ENCODE data around the gene RASGRP2.
A peak's percentile ranks its signal among the peaks of the same experiment; 100 is the strongest.
"Not testable (repeated sequence)": the region's sequence is repeated elsewhere in the genome, so short reads cannot be mapped to it uniquely, and the experiment has no call there.

Gene RASGRP2

DNA sequence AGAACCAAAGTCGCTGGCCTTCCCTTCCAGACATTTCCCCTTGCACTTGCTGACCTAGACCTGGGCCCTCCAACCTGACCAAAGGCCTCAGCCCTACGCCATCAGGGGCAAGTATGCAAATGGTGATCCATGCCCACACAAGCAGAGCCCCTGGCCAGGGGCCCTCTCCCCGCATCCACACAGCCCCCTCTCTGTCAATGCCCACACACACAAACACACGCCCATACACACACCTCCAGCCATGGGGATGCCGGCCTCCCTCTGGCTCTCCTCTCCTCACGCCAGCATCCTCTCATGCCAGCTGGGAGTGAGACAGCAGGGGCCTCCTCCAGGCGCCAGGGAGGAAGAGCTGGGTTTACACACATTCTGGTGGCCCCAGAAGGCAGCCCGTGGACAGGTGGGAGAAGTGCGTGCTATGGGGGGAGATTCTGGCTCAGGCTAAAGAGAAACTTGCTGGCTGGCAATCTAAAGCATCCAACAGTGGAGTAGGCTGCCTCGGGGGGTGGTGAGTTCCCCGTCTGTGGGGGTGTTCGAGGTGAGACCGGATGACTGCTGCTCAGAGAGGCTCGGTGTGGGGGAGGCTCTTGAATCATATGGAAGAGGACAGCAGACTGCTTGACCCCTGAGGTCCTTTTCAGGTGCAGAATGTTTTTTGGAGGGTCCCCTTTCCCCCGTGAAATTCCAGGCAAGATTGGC is 25.7 kb downstream of the RASGRP2 start:
- DNase-seq (ENCODE audit: low read depth): no peak

DNA sequence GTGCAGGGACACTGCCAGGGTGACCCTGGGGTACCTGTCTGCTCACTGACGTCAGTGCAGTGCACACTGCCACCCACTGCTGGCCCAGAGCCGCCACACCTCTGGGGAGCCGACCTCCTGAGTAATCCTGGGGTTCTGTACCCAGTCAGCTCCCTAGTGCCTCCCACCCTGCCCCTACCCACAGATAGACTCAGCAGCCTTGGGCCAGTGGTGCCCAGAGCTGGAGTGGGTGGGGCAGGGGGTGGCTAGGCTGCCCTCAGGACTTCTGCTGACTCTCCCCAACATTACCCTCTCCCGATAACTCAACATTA is 26.7 kb downstream of the RASGRP2 start:
- DNase-seq (ENCODE audit: low read depth): no peak

DNA sequence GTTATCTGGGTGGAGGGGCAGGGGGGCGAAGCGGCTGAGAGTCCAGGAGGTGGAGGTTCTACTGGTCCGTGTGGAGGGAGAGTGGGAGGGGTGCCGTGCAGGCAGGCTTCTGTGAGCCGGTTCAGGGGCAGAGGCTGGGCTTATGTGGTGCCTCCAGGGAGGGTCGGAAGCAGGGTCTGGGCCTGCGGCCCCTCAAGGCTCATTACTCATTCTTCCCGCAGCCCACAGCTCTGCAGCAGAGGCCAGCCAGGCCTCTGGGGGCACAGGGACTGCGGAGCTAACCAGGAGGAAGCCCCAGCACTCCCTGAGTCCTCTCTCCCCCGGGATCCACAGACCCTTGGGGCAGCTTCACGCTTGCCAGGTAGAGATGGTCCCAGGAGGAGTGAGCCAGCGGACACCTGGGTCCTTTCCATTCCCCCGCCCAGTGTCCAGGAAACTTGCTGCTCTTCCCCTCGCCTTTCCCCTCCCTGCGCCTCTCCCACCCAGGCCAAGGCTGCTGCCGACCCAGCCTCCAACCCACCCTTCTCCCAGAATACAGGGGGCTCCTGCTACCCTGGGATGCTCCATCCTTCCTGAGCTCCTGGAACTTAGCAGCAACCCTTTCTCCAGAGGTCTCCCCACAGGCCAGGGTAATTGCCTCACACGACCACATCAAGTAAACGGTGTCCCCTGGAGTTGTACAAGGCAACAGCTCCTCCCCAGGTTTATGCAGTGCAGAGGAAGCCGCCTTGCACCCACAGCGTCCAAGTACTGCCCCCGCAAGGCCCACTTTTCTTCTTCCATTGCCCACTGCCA is 27.3 kb downstream of the RASGRP2 start:
- no peak for DNase-seq (ENCODE audit: low read depth)

DNA sequence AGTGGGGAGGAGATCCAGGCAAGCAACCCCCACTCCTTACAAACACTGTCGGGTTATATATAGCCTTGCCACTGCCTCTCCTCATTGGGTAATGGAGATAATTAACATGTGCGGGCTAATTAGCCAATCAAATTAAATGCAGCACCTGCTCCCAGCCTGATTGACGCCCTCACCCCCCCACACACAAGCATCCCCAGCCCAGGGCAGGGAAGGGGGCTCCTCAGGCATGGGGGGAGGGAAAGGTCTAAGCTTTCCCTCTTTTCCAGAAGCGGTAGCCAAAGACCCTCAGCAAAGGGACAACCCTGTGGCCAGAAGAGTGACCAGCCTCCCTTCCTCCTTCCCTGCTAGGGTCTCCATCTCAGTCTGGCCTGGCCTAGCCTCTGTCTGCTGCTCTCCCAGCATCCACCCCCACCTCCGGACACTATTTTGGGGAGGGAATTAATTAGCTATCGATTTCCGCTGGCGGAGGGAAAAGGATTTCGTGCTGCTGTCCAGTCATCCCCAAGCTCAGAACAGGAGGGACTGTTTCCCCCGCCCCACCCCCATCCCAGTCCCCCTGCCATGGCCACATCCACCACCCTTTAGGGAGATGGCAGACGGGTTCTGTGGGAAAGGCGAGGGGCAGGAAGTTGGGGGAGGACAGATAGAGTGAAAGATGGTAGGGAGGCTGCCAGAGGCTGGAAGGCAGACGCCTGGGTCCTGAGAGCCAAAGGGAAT is 28.0 kb downstream of the RASGRP2 start:
- no peak for DNase-seq (ENCODE audit: low read depth)

DNA sequence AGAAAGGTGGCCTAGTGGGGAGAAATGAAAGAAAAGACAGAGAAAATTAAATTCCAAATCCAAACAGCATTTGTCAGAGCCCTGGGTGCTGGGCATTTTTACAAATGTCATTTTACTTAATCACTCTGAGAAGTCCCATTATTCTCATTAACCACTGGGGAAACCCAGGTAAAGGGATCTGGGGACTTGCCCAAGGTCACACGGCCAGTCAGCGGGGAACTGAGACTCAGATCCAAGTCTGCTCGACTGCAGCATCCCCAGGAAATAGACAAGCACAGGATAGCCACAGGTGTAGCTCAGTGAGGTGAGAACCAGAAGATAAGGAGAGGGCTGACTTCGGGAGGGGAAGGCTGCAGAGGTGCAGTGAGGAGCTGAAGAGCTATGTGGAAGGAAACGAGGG is 28.8 kb downstream of the RASGRP2 start:
- no peak for DNase-seq (ENCODE audit: low read depth)

DNA sequence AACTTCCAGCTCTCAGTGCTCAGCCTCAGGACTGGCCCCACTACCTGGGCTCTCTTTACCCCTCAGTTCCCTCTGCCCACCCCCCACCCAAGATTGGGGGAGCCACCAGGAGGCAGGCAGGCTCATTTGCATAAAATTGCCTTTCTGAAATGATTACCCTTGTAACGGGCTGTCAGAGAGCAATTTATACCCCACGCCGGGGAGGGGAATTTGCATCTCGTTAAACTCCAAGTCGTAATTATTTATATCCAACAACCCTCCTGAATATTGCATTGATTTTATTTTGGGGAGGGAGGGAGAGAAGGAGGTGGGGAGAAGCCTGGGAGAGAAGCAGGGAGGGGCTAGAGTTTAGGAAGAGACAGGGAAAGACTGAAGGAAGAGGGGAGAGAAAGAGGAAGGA is 29.3 kb downstream of the RASGRP2 start:
- no peak for DNase-seq (ENCODE audit: low read depth)

DNA sequence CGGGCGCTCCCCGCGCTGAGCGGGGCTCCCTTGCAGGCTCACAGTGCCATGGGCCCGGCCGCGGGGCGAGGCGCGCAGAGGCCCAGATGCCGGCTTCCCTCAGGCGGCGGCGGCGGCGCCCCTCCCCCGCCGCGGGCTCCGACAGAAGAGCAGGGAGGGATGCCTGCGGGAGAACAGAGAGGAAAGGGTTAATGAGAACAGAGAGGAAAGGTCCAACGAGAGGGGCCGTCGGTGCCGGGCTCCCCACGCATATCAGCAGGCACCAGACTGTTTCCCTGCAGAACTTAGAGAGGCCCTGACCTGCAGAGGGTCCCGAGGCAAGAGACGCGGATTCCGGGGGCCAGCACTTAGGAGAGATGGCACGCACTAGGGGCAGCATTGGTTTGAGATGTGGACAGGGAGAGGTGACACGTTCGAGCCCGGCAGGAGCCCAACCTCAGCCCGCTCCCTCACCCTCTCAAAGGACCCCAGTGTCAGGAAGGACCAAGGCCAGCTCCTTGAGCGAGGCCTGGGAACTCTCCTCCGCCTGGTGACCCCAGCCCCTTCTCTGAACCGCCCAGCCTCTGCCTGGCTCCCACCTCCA is 30.1 kb downstream of the RASGRP2 start:
- no peak for DNase-seq (ENCODE audit: low read depth)

DNA sequence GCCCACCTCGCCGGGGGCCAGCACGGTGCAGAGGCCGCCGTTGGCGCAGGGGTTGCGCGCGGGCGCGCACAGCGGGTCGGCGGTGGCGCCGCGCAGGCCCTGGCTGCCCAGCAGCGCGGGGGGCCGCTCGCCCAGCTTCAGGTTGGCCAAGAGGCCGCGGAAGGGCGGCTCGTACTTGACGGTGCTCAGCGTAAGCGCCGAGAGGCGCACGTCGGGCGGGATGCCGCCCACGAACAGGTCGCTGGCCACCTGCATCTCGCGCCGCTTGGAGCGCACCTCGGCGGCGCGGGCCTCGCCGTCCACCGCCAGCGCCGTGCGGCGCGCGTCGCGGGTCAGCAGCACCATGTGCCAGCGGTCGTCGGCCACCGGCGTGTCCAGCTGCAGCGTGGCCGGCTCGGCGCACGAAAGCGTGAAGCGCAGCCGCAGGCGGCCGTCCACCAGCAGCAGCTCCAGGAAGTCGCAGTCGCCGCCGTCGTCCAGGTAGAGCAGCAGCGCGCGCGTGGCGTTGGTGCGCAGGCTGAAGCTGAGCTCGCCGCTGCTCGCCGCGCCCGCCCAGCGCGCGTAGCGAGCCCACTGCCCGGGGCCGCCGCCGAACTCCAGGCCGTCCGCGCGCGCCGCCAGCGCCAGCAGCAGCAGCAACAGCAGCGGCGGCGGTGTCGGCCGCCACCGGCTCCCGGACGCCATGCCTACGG is 30.8 kb downstream of the RASGRP2 start:
- DNase-seq (ENCODE audit: low read depth): peak; percentile 25

DNA sequence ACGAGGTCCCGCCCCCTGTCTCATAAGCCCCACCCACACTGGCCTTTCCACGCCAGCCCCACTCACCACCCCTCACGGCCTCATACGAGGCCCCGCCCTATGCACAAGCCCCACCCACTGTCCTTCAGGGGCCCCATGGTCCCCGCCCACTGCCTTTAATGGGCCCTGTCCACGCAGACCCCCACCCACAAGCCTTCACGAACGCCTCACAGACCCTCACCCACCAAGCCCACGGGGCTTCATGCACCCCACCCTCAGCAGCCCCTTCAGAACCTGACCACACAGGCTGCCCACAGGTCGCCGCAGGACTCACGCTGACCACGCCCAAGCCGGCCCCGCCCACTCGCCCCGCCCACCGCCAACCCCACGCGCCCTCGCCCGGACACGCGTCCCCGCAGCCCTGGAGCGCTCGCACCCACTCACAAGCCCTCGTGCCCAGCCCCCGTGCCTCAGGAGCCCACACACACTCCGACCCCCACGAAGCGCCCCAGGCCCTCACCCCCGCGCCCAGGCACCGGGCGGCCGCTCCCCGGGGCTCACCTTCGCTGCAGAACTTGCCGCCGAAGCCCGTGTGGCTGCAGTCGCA is 31.4 kb downstream of the RASGRP2 start:
- DNase-seq (ENCODE audit: low read depth): no peak

DNA sequence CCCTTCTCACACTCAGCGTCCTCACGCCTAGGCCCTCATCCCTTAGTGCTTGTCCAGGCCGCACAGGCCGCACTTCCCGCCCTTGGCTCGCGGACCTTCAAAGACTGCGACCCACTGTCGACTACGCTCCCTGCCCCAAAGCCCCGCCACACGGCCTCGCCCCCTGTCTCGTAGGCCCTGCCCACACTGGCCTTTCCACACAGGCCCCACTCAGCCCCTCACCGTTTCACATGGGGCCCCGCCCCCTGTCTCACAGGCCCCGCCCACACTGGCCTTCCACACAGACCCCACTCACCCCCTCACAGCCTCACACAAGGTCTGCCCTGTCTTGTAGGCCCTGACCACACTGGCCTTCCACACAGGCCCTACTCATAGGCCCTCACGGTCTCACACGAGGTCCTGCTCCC is 32.0 kb downstream of the RASGRP2 start:
- no peak for DNase-seq (ENCODE audit: low read depth)

DNA sequence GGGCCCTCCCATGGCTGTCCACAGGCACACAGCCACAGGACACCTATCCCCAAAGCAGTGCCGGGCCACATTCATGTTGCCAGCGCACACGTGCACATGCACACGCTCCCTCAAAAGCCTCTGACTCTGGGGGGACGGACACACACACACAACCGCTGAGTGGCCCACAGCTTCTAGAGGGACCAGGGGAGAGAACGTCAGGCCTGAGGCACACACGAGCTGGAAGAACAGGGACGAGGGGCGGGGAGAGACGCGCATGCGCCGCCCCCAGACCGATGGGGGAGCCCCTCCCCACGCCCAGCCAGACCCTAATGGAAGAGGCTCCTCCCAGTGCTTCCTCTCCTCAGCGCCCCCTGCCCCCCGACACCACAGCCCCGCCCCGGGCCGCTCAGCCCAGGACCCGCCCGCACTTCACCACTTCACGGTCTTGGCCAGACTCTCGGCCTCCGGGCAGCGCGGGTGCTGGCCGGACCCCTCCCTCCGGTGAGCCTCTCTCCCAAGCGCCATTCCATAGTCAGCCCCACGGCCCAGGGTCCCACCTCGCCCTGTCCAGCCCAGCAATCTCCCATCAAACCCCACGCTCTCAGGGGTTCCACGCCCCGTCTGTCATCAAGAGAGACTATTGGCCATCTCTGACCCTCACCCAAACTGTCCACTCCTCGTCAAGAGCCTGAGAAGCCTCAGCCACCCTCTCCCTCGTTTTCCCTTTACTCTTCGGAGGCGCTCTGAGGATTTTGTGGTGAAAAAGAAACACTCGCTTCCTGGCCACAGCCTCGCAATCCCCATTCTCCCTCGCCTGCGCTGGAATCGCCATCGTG is 32.6 kb downstream of the RASGRP2 start:
- DNase-seq (ENCODE audit: low read depth): no peak

DNA sequence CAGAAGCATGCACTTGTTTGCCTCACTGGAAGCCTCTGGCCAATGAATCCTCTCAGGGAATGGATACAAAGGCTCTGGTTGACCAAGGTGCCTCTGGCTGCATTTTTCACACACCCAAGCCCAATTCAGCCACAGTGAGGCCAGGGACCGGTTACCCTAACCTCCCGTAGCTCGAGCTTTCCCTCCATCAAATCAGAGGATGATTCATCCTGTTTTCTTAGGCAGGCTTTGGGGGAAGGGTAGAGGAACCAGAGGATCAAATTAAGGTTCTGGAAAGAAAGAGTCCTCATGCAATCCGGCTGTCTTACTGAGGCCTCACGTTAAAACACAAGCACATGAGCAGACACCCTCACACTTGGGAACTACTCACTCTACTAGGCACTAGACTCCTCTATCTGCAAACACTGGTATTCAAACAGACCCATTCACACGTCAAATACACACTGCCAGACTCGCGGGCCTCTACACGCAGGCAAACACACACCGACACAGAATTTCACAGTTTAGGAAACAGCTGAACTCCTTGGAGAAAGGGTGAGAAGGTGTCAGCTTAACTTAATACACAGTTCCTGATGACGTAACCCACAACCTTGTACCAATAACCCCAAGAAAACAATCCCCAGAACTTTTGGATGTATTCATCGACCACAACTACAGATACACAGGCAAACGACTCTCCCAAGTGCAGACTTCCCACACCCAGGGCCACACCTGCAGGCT is 33.4 kb downstream of the RASGRP2 start:
- peak; percentile 32 for DNase-seq (ENCODE audit: low read depth)

DNA sequence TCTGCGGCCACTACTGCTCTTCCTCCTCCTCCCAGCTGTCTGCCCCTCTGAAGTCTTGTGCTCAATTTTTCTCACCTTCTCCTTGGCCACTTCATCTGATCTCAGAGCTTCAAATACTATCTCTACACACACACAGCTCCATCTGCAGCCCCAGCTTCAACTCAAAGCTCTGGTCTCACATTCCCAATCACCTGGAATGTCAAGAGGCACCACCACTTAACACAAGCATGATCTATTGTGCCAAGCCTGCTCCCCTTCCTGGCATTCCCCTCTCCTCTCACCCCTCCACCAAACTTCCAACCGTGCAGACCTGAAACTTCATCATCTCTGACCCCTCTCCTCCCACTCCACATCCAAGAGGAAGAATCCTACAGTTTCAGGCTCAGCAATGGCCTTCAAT is 38.4 kb downstream of the RASGRP2 start:
- DNase-seq (ENCODE audit: low read depth): no peak

DNA sequence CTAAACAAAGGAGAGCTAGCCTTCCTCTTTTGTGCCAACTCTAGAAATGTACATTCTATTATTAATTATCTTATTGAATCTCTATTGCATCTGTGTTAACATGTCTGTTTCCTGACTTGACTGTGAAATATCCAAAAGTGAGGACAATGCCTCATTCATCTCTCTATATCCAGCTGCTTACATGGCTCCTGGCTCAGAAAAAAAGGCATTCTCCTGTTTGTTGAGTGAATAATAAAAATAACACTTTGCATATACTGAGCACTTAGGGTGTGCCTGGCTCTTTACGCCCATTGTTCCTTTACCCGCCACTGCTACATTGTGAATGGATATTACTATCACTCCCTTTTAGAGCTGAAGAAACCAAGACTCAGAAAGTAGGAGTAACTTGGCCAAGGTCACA is 40.9 kb downstream of the RASGRP2 start:
- DNase-seq (ENCODE audit: low read depth): no peak

DNA sequence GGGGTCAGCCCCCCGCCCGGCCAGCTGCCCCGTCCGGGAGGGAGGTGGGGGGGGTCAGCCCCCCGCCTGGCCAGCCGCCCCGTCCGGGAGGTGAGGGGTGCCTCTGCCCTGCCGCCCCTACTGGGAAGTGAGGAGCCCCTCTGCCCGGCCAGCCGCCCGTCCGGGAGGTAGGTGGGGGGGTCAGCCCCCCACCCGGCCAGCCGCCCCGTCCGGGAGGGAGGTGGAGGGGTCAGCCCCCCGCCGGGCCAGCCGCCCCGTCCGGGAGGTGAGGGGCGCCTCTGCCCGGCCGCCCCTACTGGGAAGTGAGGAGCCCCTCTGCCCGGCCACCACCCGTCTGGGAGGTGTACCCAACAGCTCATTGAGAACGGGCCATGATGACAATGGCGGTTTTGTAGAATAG is 42.0 kb downstream of the RASGRP2 start:
- DNase-seq (ENCODE audit: low read depth): not testable (repeated sequence)

DNA sequence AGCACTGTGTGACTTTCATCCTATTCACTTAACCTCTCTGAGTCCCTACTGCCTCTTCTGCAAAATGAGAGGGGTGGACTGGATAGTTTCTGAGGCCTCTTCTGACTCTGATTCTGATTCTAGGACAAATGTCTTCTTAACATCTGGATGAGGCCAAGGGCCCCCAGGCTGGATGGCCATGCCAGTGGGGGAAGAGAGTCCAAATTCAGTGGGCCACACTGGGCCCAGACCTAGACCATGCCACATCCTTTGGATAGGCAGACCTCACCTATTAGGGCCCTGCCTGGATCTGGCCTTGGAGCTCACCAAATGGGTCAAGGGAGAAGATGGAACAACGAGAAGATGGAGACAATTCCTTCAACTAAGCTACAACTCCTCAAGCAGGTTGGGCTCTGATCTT is 45.5 kb downstream of the RASGRP2 start:
- no peak for DNase-seq (ENCODE audit: low read depth)

DNA sequence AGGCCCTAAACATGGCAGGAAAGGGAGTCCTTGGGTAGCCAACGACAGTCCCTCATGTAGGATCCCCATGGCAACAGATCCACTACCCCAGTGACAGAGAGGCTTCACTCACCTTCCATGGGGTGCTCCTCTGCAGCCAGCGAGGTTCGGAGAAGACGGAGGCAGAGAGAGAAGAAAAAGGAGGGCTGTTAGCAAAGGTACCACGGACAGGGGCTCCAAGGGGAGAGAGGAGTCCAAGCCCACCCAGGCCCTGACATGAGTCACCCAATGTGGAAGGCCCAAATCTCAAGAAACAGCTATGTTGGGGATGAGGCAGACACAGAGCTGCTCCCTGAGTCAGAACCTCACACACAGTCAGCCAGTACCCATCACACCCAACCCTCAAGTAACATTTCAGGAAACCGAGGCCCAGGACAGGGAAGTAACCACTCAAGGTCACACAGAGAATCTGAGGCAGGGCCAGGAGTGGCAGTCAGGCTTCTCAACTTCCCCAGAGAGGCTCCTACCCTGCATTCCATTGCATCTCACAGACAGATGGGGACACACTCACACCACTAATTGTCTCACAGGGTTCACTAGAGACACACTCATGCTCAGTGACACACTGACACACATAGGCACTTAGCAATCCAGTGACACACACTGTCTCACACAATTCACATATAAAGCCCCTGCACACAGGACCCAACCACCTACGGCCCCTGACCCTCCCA is 46.1 kb downstream of the RASGRP2 start:
- DNase-seq (ENCODE audit: low read depth): no peak

DNA sequence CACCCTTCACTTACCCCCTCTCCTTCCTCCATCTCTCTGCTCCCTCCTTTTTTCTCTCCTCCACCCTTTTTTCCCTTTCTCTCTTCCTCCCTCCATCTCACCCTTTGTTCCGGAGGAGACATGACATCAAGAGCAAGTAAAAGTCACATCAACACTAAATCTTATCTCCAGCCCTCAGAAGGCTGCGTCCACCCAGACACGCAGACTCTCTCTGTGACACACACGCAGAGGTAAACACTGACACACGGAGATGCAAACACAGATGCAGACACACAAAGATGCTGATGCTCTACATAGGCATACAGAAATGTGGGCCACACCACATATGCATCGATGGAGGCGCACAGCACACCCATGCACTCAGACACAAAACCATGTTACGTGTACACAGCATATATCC is 47.9 kb downstream of the RASGRP2 start:
- no peak for DNase-seq (ENCODE audit: low read depth)

DNA sequence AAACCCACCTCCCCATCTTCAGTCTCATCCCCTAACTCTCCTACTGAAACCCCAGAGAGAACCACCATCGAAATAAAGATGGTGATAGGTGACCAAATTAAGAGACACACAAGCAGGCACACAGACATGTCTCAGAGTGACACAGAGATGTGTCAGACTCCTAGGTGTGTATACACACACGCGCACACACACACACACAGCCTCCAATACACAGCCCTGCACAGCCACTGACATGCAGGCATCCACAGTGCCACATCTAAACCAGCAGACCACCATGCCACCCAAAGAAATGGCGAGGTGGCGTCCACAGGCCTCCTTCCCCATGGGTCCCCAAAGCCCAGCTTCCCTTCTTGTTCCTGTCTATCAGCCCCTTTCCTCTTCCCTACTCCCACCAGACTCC is 48.4 kb downstream of the RASGRP2 start:
- DNase-seq (ENCODE audit: low read depth): no peak

Measured in EH (cell line).